HG02973 (cell line): ENCODE results near the gene TMBIM4.
"Not testable (repeated sequence)": the region's sequence is repeated elsewhere in the genome, so short reads cannot be mapped to it uniquely, and the experiment has no call there.

Source experiments
- ATAC-seq: cut with Tn5 transposase; IDR thresholded peaks from one replicate; pipeline ENCODE4 v1.9.1; 2021; ENCODE audit warnings: moderate library complexity; ENCODE audit not compliant: unreplicated experiment

Gene TMBIM4

DNA sequence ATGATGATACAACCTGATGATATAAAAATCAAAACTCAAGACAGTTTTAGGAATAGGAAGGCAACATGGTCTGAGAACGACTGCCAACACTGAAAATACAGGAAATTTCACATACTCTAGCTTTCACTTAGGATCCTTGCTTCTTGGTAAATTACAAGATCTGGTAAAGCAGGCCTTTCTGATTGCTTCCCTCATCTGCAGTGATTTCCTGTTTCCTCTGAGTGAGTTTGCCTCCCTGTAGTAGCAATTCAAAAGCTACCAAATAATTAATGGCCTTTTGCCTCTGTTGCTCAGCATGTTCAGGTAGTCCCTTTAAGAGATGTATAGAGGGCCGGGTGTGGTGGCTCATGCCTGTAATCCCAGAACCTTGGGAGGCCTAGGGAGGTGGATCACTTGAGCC lies 17.2 kb upstream of the TMBIM4 start:
- no peak for ATAC-seq

DNA sequence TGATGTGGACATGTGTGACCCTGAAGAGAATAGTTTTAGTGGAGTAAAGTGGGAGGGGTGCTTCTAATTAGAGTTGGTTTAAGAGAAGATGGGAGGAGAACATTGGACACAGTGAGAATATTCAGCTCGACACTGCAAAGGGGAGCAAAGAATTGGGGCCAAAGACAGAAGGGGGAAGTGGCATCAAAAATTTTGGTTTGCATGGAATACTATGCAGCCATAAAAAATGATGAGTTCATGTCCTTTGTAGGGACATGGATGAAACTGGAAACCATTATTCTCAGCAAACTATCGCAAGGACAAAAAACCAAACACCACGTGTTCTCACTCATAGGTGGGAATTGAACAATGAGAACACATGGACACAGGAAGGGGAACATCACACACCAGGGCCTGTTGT lies 15.0 kb upstream of the TMBIM4 start:
- not testable (repeated sequence) for ATAC-seq

DNA sequence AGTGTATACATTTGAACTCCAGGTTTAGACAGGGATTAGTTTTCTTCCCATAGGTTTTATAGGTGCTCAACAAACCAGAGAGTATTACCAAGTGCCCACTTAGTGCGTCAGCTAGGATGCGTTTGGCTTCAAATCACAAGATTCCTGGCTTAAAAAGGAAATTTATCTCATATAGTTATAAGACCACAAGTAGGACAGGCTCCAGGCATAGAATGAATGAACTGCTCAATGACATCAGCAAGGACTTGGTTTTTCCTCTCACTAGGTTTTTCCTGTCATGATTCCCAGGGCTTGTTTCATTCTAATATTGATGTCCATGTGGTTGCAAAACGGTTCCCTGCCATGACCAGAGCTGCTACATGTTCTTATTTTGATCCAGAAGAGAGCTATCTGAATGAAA lies 13.2 kb upstream of the TMBIM4 start:
- no peak for ATAC-seq

DNA sequence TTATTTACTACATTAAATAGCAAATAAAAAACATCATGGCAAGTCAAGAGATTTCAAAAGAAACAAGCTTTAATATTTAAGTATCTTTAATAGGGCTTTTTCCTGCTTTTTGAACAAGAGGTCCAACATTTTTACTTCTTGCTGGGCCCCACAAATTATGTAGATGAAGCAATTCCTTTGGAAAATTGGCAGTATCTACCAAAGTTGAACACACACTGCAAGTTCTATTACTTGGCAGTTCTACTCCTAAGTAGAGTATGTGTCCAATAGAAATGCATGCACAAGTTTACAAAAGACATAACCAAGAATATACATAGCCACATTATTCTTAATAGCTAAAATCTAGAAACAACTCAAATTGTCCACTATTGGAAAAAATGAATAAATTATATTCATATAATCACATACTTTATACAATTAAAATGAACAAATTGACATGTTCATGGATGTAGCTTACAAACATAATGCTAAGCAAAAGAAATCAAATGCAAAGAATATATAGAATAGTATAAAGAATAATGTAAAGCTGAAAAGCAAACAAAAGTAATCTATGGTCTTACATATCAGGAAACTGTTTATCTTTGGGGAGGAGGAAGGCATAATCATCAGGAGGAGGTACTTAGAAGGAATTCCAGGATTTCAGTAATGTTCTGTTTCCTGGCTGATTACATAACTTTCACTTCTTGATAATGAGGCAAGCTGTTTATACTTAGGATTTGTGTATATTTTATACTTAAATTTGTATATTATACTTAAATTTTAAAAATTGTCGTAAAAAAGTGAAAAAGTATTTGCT lies 6.5 kb upstream of the TMBIM4 start:
- ATAC-seq: no peak

DNA sequence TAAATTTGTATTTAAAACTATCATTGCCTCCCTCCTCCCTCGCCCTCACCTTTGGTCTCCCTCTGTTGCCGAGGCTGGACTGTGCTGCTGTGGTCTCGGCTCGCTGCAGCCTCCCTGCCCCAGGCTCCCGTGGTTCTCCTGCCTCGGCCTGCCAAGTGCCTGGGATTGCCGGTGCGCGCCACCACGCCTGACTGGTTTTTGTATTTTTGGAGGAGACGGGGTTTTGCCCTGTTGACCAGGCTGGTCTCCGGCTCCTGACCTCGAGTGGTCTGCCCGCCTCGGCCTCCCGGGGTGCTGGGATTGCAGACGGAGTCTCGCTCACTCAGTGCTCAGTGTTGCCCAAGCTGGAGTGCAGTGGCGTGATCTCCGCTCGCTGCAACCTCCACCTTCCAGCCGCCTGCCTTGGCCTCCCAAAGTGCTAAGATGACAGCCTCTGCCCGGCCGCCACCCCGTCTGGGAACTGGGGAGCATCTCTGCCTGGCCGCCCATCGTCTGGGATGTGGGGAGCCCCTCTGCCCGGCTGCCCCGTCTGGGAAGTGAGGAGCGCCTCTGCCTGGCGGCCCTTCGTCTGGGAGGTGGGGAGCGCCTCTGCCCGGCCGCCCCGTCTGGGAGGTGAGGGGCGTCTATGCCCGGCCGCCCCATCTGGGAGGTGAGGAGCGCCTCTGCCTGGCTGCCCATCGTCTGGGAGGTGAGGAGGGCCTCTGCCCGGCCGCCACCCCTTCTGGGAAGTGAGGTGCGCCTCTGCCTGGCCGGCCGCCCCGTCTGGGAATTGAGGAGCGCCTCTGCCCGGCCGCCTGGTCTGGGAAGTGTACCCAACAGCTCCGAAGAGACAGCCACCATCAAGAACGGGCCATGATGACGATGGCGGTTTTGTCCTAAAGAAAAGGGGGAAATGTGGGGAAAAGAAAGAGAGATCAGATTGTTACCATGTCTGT lies 4.9 kb upstream of the TMBIM4 start:
- ATAC-seq: not testable (repeated sequence)

DNA sequence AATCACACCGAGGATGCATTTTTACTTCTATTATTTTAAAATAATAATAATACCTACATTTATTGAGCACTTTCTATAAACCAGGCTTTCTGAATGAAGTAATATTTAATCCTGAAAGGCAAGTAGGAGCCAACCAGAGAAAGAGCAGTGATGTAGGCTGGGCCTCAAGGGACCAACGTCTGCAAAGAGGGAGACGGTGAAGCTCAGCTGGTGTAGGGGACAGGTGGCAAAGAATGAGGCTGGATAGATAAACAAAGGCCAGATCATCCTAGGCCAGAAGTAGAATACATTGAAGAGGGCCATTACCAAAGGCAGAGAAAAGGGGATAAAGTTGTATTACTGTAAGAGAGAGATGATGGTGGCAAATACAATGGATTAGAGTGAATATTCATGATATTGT lies 810 bp upstream of the TMBIM4 start:
- no peak for ATAC-seq

DNA sequence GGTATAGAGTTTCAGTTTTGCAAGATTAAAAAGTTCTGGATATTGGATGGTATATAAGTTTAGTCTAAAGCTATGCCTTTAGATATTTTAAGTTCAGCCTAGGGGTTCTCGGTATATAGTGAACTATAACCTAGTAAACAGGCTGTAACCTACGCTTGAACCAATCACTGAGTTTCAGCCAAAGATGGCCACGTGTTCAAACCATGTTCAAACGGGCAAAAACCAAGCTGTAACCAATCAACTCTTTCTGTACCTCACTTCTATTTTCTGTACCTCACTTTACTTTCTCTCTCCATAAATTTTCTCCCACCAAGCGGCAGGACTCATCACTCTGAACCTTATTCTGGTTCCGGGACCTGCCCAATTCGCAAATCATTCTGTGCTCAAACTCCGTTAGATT lies 1.4 kb downstream of the TMBIM4 start:
- no peak for ATAC-seq

DNA sequence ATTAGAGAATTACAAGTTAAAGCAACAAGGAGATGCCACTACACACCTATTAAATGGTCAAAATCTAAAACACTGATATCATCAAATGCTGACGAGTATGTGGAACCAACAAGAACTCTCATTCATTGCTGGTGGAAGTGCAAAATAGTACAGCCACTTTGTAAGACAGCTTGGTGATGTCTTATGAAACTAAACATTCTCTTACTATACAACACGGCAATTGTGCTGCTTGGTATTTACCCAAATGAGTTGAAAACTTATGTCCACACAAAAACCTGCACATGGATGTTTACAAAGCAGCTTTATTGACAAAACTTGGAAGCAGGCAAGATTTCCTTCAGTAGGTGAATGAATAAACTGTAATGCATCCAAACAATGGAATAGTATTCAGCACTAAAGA lies 3.2 kb downstream of the TMBIM4 start:
- ATAC-seq: no peak

DNA sequence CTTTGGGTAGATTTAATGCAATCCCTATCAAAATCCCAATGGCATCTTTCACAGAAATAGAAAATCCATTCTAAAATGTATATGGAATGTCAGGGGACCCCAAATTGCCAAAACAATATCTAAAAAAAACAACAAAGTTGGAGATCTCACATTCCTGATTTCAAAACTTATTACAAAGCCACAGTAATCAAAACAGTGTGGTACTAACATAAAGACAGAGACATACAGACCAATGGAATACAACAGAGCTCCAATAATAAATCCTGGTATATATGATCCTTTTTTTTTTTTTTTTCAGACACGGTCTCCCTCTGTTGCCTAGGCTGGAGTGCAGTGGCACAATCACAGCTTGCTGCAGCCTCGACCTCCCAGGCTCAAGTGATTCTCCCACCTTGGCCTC lies 4.7 kb downstream of the TMBIM4 start:
- ATAC-seq: no peak

DNA sequence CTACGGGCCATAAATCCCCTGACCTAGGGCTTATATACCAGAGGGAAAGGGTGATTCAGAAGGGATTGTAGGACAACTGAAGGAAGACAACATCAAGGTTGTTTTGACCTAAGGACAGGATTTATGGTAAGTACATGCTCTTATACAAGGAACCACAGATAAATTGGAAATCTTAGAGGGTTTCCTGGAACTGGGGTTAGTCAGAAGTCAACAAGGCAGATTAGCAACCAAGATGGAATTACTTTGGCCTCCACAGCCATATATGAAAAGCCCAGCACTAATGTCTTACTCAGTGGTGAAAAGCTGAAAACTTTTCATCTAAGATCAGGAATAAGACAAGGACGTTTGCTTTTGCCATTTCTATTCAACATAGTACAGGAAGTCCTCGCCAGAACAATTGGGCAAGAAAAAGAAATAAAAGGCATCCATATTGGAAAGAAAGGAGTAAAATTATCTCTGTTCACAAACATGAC lies 5.4 kb downstream of the TMBIM4 start:
- no peak for ATAC-seq

DNA sequence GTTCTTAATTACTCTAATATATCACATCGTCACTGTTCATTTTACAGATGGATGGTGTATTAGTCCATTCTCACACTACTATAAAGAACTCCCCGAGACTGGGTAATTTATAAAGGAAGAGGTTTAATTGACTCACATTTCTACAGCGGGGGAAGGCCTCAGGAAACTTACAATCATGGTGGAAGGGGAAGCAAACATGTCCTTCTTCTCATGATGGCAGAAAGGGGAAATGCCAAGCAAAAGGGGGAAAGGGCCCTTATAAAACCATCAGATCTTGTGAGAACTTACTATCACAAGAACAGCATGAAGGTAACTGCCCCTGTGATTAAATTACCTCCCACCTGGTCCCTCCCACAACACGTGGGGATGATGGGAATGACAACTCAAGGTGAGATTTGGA lies 6.5 kb downstream of the TMBIM4 start:
- no peak for ATAC-seq

DNA sequence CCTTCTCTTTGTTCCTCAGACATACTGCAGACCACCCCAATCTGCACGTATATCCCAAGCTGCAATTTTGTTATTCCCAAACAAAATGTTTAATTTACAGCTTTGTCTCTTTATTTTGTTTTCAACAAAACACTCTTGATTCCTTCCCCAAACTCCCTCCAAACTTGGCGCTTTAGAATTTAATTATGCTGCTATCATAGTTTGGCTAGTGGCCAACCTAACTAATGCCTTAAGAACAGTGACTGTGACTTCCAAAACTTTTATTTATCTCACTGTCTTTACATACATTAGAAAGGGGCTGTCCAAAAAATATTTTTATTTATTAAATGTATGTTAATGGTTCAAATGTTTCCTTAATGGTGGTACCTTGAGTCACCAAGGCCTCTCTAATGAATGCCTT lies 7.1 kb downstream of the TMBIM4 start:
- ATAC-seq: no peak

DNA sequence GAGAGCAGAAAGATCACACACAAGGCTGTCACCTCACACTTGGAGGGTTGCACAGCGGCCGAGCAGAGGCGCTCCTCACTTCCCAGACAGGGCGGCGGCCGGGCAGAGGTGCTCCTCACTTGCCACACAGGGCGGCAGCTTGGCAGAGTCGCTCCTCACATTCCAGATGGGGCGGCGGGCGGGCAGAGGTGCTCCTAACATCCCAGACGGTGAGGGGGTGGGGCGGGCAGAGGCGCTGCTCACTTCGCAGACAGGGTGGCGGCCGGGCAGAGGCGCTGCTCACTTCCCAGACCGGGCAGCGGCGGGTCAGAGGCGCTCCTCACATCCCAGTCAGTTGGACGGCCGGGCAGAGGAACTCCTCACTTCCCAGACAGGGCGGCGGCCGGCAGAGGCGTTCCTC lies 9.1 kb downstream of the TMBIM4 start:
- ATAC-seq: no peak

DNA sequence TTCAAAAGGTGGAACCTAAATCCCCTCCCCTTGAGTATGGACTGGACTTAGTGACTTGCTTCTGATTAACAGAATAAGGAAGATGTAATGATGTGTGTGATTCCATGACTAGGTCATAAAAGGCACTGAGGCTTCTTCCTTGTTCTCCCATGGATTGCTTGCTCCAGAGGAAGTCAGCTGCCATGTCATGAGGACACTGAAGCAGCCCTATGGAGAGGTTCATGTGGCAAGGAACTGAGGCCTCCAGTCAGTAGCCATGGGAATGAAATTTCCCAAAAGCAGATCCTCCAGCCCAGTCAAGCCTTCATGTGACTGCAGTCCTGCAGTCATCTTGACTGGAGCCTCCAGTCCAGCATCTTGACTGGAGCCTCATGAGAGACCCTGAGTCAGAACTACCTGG lies 10.7 kb downstream of the TMBIM4 start:
- no peak for ATAC-seq

DNA sequence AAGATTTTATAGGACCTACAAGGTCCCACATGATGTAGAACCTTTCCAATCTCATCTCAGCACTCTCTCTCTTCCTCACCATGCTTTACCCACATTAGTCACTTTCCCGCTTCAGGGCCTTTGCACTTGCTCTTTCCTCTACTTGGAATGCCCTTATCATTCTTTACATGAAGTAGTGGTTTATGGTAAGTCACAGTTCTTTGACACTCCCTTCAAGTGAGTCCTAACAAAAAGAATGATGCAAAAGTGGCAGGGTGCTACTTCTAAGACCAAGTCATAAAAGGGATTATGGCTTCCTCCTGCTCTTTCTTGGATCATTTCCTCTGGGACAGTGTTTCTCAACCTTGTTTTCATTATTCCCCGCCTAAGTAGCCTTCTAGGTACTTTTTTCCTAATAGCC lies 13.1 kb downstream of the TMBIM4 start:
- no peak for ATAC-seq

DNA sequence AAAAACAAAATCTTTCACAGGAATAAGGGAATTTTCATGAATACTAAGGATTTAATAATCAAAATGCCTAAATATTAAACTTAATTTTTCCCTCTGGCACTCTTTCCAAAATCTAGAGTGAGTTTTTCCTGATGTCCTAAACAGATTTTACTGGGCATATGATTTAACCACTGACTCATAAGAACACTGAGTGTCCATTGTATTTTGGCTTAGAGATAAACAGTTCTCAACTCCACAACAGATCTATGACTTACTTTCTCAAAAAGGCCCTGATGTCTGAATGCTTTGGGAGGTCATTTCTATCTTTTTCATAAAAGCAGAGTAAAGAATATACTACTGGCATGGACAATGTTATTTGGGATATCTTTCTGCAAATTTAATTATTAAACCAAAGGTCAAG lies 15.0 kb downstream of the TMBIM4 start:
- no peak for ATAC-seq

DNA sequence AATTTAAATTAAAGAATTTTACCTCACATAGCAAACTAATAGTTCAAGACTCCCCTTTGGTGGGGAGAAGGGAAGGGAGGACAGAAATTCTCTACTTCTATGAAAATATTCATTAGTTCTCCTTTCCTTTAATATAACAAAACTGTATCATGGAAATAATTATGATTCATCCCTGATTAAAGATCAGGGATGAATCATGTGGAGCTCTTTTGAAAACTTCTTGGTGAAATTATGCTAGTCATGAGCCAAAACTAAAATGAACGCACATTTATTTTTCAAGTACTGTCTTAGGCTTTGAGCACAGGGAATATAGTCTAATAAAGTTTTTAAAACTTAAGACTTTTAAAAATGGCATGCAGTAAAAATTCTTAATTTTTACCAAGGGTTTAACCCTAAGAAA lies 17.1 kb downstream of the TMBIM4 start:
- ATAC-seq: no peak

DNA sequence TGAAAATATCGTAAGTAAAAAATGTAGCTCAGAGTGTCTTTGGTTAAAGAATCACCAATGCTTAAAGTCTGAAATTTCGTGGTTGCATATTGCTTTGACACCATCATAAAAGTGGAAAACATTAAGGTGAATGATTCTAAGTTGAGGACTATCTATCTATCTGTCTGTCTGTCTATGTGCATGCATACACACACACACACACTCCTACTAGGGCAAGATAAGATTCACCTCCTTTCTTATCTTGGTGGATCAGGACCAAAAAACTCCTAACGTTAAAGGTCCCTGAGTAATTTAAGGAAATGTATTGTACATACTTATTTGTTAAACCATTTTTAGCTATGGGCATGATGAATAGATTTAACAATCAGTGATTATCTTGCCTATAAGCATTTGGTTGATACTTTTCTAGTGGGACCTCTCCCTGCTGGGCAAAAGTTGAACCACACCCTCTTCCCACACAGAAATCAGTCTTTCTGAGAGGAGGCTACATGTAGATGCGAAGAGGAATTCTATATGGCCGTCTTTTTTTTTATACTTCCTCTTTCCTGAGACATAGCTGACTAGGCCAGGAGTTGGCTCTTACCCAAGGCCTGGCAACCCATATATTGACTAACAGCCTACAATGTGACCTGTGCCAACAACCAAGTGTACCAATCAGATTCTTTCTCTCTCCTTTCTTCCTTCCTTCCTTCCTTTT lies 19.9 kb downstream of the TMBIM4 start:
- no peak for ATAC-seq

DNA sequence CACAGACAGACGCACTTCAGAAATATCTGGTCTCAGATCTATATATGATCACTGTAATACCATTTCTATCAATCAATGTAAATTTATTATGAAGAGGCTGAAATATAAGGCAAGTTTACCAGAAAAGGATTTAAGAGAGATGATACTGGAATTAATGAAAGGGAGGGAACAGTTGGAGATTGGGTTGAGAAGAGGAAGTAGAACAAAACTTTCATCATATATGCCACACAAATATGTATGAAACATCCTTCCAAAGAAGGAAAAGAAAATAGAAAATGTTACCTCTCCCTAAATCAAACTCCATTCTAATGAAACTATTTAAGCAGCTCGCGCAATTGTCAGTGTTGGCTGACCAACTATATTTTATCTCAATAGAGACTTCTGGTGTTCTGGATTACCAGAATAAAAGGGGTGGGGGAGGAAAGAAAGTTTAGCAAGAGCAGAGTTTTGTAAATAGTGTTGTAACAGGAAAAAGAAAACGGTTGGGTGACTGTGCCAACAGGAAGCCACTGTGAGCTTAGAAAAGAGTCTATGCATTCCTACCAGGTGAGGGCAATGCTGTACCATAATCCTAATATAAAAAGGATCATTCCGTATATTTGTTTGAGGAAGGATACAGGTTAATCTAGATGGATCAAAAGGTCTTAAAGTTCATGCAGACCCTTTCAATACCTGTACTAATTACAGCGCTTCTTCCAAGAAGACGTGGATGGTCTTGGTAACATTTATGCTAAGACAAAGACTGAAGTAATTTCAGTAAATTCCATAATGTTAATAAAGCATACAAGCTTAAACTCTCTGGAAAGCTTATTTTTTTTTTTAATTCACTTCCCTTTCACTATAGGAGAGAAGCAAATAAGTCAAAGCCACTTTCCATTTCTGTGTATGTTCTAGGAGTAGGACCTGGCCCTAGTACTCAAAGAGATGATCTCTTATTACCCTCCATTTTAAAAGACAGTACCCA lies 24.7 kb downstream of the TMBIM4 start:
- no peak for ATAC-seq

DNA sequence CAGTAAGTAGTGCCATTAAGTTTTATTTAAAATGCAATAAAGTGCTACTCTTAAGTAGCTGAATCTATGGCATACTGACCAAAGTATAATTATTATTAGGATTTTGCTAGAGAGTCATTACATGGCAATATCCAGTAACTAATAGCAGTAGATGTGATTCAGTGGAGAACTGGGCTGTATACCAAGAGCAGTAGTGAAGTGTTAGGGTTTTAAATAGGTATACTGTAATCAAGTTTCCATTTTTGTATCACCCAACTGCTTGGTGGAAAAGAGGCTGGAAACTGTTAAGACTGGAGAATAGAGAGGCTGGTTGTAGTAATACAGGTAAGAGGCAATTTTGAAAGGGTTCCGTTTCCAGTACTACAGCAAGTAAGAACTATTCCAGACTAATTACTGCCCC lies 25.9 kb downstream of the TMBIM4 start:
- ATAC-seq: no peak
